DMS 273 (cell line): ENCODE data around the gene MAP7D2.

ENCODE experiments used
- DNase-seq: peaks from one replicate; lab custom pipeline; 2025; ENCODE audit not compliant: unreplicated experiment; lab: John Stamatoyannopoulos, UW

The MAP7D2 gene

DNA sequence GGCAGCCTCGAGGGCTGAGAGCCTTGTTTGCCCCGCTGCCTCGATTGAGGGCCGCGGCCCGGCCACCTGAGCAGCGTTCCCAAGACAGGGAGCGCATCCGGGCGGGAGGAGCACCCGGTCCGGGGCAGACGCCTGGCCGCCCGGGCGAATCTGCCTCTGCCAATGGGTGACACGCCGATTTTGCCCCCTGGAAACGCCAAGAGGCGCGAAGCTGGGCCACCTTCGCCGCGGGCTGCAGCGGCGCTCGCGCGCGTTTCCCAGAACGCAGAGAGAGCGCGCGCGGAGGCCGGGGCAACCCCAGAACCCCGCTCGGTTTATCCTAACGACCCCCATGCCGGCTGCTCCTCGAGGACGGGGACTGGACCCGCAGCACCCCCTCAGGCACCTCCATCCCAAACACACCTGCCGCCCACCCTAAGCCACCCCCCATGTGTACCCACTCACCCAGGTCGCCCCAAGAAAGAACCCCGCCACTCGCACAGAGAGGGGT, 575 bp downstream of the MAP7D2 start:
- peak; percentile 69 for DNase-seq

DNA sequence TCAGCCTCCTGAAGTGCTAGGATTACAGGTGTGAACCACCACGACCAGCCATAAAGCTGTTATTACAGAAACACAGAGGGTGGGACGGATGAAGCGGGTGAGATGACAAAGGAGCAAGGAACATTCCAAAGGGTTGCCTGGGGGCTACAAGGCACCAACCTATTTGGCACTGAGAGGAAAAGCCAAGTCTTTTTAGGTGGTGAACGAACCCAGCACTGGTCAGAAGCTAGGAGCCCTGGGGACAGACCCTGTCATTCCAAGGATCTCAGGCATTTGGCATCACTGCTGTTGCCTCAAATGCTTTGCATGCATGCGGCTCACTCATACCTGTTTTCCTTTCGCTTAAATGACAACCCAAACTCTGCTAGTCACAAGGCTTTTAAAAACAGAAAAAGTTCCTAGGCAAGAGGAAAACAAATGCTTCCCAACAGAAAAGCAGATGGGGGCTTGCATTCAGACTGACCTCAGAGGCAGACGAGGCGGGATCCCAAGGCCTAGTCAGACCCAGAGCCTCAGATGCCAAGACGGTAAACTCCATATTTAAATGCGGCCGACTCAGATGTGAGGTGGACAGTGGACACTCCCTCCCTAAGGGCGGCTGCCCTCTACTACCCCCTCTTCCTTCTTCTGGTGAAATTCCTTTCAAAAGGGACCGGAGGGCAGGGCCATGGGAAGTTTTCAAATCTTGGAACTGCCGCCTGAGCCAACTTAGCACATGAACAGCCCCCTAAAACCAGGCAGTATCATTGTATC, 4.5 kb downstream of the MAP7D2 start:
- DNase-seq = no peak

DNA sequence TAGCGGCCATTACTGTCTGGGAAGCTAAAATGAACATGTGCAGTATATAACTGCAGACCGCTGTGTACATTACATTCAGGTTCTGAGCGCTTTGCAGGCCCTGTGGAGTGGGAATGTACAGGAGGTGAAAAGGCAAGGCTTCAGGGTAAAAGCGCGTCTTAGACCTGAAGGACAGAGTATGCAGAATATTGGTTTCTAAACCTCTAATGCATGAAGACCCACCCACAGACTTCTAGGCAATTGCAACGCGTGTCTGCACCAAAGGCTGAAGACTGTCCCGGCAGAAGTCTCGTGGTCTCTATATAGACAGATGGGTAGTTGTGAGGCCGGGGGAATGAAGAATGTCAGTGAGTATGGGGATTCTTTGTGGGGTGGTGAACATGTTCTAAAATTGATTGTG, 5.4 kb downstream of the MAP7D2 start:
- DNase-seq = no peak

DNA sequence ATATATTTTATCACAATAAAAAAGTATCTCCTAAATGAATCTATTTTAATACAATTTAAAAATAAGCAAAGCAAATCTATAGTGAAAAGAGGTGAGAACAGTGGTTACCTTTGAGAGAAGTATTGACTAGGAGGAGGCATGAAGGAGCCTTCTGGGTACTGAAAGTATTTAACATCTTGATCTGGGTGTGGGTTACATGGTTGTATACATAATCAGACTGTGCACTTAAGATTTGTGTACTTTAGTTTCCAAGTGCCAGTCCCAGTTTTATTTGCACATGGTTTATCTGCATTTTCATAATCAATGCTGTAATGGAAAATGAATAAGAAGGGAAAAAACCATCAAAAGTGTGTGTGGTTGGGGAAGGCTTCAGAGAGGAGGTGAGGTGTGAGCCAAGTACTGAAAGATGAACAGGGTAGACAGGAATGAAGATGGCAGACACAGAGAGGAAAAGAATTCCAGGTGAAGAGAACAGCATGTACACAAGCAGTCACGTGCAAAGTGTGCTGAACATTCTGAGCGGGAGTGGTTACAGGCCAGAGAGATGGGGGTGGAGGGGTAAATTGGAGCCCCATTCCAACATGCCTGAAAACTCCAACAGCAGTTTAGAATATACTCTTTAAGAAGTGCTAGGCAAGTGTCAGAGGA, 14.6 kb downstream of the MAP7D2 start:
- no peak for DNase-seq

DNA sequence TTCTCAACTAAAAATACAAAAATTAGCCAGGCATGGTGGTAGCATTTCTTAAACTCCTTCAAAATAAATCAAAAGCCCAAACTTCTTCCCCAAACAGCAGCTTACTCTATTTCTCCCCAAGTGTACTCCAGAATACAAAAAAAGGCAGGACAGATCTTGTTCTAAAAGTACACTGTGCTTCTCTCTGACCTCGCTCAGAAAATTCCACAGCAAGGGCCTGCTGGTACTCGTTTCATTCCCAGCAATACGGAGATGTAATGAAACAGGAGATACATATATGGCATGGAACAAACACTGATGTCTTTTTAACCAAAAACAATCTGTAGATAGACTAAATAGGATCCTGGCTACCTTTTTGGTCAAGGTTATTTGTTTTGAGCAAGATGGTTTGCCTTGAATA, 25.2 kb downstream of the MAP7D2 start:
- DNase-seq = no peak

DNA sequence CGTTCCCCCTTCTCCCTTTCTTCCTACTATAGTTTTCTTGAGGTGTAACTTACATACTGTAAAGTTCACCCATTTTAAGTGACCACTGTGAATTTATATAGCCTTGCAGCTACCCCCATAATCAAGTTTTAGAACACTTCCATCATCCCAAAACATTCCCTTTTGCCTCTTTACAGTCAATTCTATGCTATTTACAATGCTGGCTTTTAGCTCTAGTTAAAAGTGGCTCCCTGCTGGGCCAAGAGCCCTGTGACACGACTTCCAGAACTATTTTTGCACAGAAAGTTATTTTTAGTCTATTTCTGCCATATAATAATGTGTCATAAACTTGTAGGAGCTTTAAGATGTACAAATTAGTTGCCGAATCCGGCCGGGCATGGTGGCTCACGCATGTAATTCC, 26.9 kb downstream of the MAP7D2 start:
- no peak for DNase-seq

DNA sequence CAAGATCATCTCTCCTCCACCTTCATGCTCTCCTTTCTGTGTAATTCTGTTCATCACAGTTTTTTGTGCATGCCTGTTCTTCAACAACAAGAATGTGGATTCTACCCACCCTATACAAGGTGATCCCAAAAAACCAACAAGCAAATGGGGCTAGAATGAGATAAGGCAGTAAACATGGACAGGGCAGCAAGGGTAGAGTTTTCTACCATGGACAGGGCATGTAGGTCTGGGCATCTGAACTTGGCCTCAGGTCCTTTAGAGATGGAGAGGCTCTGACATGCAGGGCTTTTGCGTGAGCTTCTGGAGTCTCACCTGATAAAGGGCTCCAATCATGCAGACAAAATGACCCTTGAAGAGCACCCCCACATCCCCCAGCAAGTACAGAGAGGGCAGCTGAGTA, 36.4 kb downstream of the MAP7D2 start:
- no peak for DNase-seq

DNA sequence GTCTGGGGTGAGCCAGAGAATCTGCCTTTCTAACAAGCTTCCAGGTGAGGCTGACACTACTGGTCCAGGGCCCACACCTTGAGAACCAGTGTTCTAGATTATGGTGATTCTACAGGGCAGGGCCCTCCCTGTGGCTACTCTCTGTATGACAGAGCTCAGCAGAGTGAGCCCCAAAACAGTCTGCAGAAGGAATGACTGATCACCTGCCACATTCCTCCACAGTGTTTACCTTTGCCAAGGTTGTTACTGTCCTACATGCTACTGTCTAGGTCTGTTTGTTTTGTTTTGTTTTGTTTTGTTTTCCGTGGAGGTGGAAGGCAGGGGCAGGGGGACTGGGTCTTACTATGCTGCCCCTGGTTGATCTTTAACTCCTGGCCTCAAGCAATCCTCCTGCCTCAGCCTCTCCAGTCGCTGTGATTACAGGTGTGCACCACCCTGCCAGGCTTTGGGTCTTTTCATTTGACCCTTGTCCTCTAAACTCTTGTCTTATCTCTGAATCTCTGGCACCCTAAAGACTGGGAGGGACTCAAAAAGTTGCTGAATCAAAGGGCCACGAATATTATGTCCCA, 45.1 kb downstream of the MAP7D2 start:
- no peak for DNase-seq

DNA sequence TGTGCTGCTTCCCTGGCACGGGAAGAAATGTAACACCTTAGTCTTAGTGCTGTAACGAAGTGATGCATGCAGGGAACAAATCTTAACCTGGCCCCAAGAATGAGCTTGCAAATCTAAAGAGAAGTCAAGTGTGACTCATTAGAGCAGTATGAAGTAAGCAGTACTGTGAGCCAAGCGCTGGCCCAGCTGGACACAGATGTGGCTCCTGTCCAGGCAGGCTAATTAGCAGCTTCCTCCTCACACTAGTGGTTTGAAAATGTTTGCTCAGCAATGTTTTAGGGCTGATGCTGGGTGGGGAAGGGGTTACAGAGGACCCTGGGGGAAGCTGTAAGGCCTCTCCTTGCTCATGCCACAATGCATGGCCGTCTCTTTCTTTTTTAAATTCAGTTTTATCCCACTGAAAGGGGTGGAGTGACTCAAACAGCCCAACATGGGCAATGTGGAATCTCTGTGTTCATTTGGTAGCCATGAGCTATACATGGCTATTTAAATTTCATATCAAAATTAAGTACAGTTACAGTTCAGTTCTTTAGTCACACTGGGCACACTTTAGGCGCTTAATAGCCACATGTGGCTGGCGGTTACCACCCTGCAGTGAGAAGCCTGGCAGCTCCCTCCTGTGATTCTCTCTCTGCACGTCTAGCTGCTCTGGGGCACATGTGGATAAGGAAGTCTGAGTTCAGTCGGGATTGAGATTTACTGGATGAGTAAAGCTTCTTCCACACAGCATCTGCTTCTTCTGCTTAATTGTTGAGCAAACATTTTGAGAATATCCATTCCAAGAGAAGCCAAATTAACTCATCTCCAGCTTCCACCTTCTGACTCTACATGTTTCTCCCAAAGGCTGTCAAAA, 48.8 kb downstream of the MAP7D2 start:
- DNase-seq = peak; percentile 79

DNA sequence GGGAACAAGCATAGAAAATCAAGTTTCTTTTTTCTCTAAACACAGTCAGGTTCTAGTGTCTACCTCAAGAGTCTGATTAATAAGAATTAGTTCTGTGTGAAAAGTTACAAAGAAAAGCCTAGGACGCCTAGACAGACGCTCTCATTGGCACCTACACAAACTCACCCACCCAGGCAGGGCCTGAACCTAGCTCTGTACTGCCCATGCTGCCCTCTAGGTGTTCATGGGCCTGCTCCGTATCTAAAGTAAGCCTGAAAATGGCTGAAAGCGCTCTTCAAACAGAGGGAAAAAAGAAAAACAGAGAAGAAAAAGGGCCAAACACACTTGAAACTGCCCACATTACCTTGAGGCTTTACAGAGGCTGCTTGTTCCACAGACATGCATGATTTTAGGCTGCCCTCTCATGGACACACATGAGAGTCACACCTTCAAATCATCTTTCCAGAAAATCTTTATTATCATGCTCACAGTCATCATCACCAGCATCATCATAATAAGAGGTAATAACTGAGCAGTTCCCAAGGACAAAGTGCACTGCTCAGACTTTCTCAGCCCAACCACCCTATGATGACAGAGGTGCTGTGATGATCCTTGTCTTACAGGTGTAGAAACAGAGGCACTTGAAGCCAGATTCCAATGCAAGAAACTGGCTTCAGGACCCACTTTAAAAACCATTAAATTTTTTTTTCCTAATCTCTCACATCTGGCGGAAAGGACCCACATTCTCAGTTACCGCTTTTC, 49.6 kb downstream of the MAP7D2 start:
- peak; percentile 71 for DNase-seq

DNA sequence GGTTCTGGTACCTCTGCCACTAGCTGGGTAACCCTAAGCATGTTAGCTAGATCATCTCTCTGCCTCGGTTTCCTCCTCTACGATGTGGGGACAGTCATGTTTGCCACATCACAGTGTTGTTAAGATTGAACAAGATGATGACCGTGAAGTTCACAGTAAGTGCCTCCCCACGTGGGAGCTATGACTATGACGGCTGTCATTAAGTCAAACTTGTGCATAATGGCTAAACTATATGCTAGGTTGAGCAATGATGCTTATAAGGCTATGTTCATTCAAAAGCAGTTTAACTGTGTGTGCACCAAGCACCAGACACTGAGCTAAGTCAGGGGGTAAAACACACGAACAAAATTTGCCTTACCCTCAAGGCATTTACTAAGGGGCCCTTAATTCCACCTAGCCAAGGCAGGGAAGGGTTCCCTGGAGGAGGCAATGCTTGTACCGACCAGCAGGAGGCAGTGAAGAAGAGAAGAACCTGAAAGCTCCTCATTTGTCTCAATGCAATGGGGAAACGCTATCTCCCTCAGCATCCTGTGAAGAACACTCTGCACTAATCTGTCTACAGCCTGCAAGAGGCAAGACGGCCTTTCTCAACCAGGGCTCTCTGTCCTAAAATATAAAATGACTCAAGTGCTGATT, 52.9 kb downstream of the MAP7D2 start:
- peak; percentile 37 for DNase-seq

DNA sequence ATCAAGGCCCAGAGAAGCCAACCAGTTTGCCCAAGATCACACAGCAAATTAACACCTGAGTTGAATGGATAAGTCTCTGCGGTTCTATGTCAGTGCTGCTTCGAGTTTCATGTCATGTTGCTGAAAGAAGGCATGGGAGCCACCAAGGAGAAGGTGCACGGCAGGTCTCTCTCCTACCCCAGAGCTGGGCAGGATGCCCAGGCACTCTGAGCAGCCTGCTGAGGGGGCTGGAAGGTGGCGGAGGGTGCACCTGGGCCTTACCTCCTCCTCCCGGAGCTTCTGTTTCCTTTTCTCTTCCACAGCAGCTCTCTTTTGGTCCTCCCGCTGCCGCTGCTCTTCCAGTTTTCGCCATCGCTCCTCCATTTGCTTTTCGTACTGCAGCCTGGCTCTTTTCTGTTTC, 53.6 kb downstream of the MAP7D2 start:
- DNase-seq = no peak

DNA sequence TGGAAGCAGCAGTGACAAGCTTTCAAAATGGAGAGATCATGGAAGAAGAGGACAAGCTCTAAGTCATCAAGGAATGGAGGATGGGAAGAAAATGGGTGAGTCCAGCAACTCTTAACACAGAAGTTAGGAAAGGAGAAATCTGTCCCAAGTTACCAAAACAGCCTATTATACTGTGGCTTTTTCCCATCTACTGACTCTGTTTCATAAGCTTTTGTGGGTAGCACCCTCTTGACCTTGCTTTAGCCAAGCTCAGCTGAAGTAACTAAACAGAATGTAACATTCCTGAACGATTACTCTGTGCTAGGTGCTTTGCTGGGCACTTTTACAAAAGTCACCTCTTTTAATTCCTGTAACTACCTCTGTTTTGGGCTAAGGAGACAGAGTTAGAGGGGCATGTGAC, 54.9 kb downstream of the MAP7D2 start:
- no peak for DNase-seq

DNA sequence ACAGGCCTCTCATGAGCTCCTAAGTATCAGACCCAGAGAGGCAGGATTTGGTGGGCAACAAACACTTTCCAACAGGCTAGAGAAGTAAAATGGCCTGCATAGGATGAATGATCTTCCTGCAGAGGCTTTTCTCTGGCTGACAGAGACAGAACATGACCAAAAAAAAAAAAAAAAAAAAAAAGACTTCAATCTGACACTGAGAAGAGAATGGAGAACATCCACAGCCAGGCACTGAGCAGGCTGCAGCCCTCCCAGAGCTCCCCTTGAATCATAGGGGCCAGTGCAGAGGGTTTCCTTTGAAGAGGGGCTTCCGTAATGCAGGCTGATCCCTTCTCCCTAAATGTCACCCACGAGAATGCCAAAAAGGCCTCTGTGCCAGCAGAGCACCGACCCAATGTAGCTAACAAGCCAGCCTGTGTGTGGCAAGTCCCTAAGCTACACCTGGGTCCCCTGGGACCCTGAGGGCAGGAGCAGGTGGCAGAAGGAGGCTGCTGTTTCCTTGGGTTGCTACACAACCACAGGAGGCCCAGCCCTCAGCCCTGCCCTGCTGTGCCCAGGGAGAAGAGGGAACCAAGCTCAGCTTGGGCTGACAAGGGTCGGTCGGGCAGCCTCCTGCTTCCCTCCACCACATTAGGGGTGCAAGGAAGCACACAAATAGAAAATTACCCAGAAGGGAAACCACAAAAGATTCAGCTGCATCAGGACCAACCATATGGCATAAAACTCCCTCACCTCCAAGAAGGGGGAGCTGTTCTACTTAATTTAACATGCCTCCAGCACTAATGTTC, 55.6 kb downstream of the MAP7D2 start:
- DNase-seq = peak; percentile 52

DNA sequence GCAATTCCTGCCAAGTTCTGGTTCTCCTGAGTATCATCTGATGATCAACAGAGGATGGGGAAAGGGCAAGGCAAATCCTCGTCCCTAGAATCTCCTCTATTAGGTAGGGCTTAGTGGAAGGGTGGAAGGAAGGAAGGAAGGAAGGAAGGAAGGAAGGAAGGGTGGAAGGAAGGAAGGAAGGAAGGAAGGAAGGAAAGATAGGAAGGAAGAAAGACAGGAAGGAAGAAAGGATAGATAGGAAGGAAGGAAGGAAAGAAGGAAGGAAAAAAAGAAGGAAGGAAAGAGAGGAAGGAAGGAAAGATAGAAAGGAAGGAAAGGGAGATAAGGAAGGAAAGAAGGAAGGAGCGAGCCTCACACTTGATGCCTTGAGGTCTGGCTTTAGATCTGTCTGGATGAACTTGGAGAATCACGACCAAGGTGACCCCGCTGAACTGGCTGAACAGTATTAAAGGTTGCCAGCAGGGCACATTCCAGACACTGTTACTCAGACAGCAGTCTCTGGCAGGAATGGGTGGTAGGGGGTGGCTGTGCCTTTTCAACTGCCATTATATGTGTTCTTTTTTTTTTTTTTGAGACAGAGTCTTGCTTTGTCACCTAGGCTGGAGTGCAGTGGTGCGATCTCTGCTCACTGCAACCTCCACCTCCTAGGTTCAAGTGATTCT, 57.1 kb downstream of the MAP7D2 start:
- no peak for DNase-seq

DNA sequence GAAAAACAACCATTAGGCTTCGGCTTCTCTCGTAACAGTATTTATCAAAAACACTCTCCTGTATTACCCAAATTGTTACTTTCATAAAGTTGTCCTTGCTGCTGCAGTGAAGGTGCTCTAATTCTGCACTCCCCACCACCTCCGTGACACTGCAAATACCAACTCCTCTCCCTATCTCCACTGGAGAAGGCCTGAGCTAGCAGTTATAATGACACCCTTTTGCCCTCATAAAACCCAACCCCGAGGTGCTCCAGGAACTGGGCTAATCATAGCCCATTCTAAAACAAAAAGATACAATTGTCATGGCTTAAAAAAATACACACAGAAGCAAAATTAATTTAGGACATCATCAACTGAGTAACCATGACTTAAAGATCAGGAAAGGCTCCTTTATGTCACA, 59.2 kb downstream of the MAP7D2 start:
- DNase-seq = no peak

DNA sequence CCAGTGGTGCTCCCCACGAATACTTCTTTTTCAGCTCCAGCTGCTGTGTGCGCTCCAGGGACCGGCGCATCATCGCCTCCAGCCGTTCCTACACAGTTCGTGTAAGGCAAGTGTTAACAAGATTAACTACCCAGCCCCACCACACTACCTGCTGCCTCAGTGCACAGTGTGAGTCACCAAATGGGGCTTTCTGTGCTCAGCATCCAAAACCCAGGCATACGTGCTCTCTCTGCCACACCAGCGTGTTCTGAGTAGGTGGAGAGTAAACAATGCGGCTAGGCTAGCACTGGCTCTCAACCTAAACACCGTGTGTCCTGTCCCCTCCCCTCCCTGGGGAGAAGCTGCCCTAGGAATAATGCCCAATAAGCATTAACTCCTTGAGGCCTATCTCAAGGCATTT, 60.0 kb downstream of the MAP7D2 start:
- DNase-seq = no peak

DNA sequence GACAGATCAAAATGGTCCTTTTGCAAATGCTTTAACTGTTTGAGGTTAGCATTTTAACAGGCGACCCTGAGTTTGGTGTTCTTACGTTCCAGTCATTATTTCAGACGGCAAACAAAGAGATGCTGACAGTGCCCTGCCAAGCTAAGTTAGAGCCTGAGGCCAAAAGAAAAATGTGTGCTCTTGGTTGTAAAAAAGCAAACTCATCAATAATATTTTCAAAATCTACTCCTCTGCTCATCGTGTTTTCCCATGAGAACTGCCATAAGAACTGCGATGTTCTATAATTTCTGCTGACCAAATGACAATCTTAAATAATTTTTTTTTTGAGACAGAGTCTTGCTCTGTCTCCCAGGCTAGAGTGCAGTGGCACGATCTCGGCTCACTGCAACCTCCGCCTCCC, 63.2 kb downstream of the MAP7D2 start:
- DNase-seq = no peak

DNA sequence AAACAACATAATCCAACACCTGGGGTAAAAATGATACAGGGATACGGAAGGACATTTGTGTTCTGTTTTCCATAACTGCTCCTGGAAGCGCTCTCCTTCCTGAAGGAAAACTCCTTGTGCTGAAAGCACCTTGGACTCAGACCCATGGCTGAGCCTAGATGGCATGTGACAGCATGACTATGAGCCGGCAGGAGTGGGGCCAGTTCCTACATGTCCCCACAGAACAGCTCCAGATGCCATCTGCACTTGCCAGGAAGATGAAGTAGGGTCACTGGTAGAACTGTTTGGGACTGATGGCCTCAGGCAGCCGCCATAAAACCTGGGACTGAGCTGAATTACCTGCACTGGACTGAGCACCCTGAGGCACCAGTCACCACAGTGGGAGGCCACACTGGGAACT, 69.8 kb downstream of the MAP7D2 start:
- peak; percentile 60 for DNase-seq
